ENCODE data around the gene TRAPPC10. TPM values are rescaled to one million over a fixed set of nuclear protein-coding genes. Genes with fewer than 3 reads are reported as not detected.
A peak's percentile ranks its signal among the peaks of the same experiment; 100 is the strongest.

TRAPPC10 gene
- total and polyA plus RNA-seq, 2 of the 8 experiments (the other 6 are each of a cell fraction or from before 2014, with no cell fraction given): 18.5 to 29.8 TPM

- Histone ChIP-seq H3K56ac (replicated peaks; ENCODE audit: insufficient read length, low read depth, low read length) (no peak overlapping the region), H2BK120ac (replicated peaks; ENCODE audit: low read depth, low read length) (no peak overlapping the region), H4K91ac (replicated peaks; ENCODE audit: insufficient read length, low read length) (no peak overlapping the region), H3K79me1 (ENCODE audit: low read depth, low read length) (no peaks in the 10 kb centered on the region), H2BK12ac (ENCODE audit: low read depth, low read length) (peak overlapping the region; percentile 43; the same call in 1 of the 2 replicates), H2AK5ac (ENCODE audit: low read depth, low read length) (no peak overlapping the region), H3K36me3 (ENCODE audit: control insufficient read depth in 2 of 4, insufficient read depth in 4 of 4, low read length in 3 of 4) (no peaks in the 10 kb centered on the region), H3K23me2 (ENCODE audit: low read depth, low read length) (no peaks in the 10 kb centered on the region), H3K4me3 (ENCODE audit: extremely low read depth in 1 of 4, insufficient read depth in 2 of 4, low read depth in 3 of 4, low read length in 4 of 4) (no peak overlapping the region), H3K27me3 (replicated peaks in 1 of 4; ENCODE audit: control insufficient read depth in 3 of 4, extremely low read depth in 1 of 4, insufficient read depth in 3 of 4, low read length in 3 of 4) (no peaks in the 10 kb centered on the region), H4K5ac (ENCODE audit: insufficient read length, low read depth, low read length) (no peak overlapping the region), H4K8ac (ENCODE audit: extremely low read depth, insufficient read depth, low read length) (no peak overlapping the region), H3K18ac (ENCODE audit: extremely low read depth, low read length) (no peak overlapping the region), H3K79me2 (ENCODE audit: control insufficient read depth in 1 of 2, insufficient read depth in 2 of 2, low read length in 2 of 2) (no peaks in the 10 kb centered on the region), H3K9me3 (ENCODE audit: insufficient read depth in 2 of 2, low read depth in 1 of 2, low read length in 1 of 2) (no peaks in the 10 kb centered on the region), H3K14ac (ENCODE audit: insufficient read length) (no peak overlapping the region), H3K4me2 (ENCODE audit: insufficient read depth in 1 of 2, low read depth in 2 of 2, low read length in 2 of 2) (no peak overlapping the region), H3K9ac (replicated peaks in 1 of 4; ENCODE audit: extremely low read depth in 1 of 4, low read depth in 3 of 4, low read length in 3 of 4) (no peak overlapping the region), H2BK15ac (ENCODE audit: low read length) (no peak overlapping the region), H3K27ac (ENCODE audit: low read depth, low read length) (no peak overlapping the region), H3K4ac (replicated peaks; ENCODE audit: insufficient read length, low read depth, low read length) (no peak overlapping the region), H2AFZ (ENCODE audit: low read length) (no peak overlapping the region; the same call in 1 of the 2 replicates), H3K4me1 (replicated peaks in 1 of 4; ENCODE audit: control insufficient read depth in 3 of 4, insufficient read depth in 4 of 4, low read length in 3 of 4) (peaks cover 0 to 14% (median 11%) of the 10 kb centered on the region in 4 experiments; a peak in 6 of 7 replicates), H2BK5ac (ENCODE audit: low read depth, low read length) (no peak overlapping the region; the same call in none of the 2 replicates), H3K23ac (ENCODE audit: insufficient read length) (no peak overlapping the region), H2BK20ac (ENCODE audit: low read length) (no peak overlapping the region), H4K20me1 (replicated peaks in 1 of 2; ENCODE audit: control insufficient read depth in 1 of 2, insufficient read depth in 2 of 2, low read length in 2 of 2) (no peaks in the 10 kb centered on the region)
- ChIA-PET POLR2A (ENCODE audit: partially characterized antibody) (interaction anchor here (1.4 kb wide), 1 partner anchor 9 kb away, joined by 4 read pairs; no protein-coding TSS in a partner anchor), CTCF (ENCODE audit: partially characterized antibody) (interaction anchor here (1.2 to 4.2 kb wide), 5 partner anchors 9 to 41 kb away, joined by 3 to 21 read pairs (median 3); no protein-coding TSS in a partner anchor)
- TF ChIP-seq SAP30 (IDR thresholded peaks at IDR 0.05; ENCODE audit: insufficient read depth, insufficient replicate concordance, low read length): no peak
- 80% methylated on average over 12 of the region's 13 CpGs; no CpG with 5 or more reads in 1 of the 2 experiments for WGBS, 2 experiments (ENCODE audit: extremely low coverage in 1 of 2, insufficient coverage in 1 of 2, insufficient read length in 1 of 2, insufficient replicate concordance in 2 of 2, low coverage in 1 of 2, low lambda C conversion rate in 2 of 2, missing lambda C conversion rate in 1 of 2)
- FAIRE-seq (no peak), DNase-seq (ENCODE audit: low read depth in 1 of 2, low spot score in 2 of 2) (no peak)
Observed at GRCh38 chr21:43981871-43982210, 30.3 kb upstream of the TRAPPC10 start.
